GM18508 (cell line): ENCODE results near the gene HHIPL1.
"Not testable (repeated sequence)": the region's sequence is repeated elsewhere in the genome, so short reads cannot be mapped to it uniquely, and the experiment has no call there.

Experiments
- ATAC-seq: cut with Tn5 transposase; IDR thresholded peaks from one replicate; pipeline ENCODE4 v1.9.1; 2021; ENCODE audit warnings: moderate number of reproducible peaks; ENCODE audit not compliant: insufficient read depth, unreplicated experiment

Gene HHIPL1

GRCh38 chr14:99632410-99633035 lies 12.4 kb upstream of the HHIPL1 start:
- ATAC-seq, result no peak

- no peak for ATAC-seq
Observed at GRCh38 chr14:99633141-99633540, 11.8 kb upstream of the HHIPL1 start.

GRCh38 chr14:99633918-99634317 lies 11.0 kb upstream of the HHIPL1 start:
- no peak for ATAC-seq

- no peak for ATAC-seq
Observed at GRCh38 chr14:99634443-99634842, 10.5 kb upstream of the HHIPL1 start.

- no peak for ATAC-seq
Observed at GRCh38 chr14:99635116-99635515, 9.8 kb upstream of the HHIPL1 start.

- ATAC-seq, result no peak
Observed at GRCh38 chr14:99636487-99636886, 8.4 kb upstream of the HHIPL1 start.

- ATAC-seq, result no peak
Observed at GRCh38 chr14:99637624-99638023, 7.3 kb upstream of the HHIPL1 start.

GRCh38 chr14:99642771-99643170 lies 2.2 kb upstream of the HHIPL1 start:
- not testable (repeated sequence) for ATAC-seq

GRCh38 chr14:99643343-99643742 lies 1.6 kb upstream of the HHIPL1 start:
- no peak for ATAC-seq

- no peak for ATAC-seq
Observed at GRCh38 chr14:99644035-99644587, 818 bp upstream of the HHIPL1 start.

GRCh38 chr14:99645545-99646505 lies 896 bp downstream of the HHIPL1 start:
- ATAC-seq, result no peak

- no peak for ATAC-seq
Observed at GRCh38 chr14:99647411-99647810, 2.5 kb downstream of the HHIPL1 start.

GRCh38 chr14:99648027-99648784 lies 3.3 kb downstream of the HHIPL1 start:
- no peak for ATAC-seq

GRCh38 chr14:99649219-99649618 lies 4.3 kb downstream of the HHIPL1 start:
- ATAC-seq, result no peak

GRCh38 chr14:99649643-99650042 lies 4.7 kb downstream of the HHIPL1 start:
- no peak for ATAC-seq

- ATAC-seq, result no peak
Observed at GRCh38 chr14:99650189-99650588, 5.3 kb downstream of the HHIPL1 start.

- no peak for ATAC-seq
Observed at GRCh38 chr14:99651953-99652746, 7.2 kb downstream of the HHIPL1 start.

GRCh38 chr14:99654235-99654985 lies 9.5 kb downstream of the HHIPL1 start:
- no peak for ATAC-seq

- ATAC-seq, result no peak
Observed at GRCh38 chr14:99655521-99655920, 10.6 kb downstream of the HHIPL1 start.
